Lower lobe of right lung (tissue), 2 donors: ENCODE data around the gene MEMO1. TPM values are rescaled to one million over a fixed set of nuclear protein-coding genes. Genes with fewer than 3 reads are reported as not detected.
"Not testable (repeated sequence)": the region's sequence is repeated elsewhere in the genome, so short reads cannot be mapped to it uniquely, and the experiment has no call there.

Experiments
- ATAC-seq, 2 donors: fragments of 200-7000 bp; cut with Tn5 transposase; one replicate each; pipeline ENCODE4 v1.9.1; 2020 to 2022; ENCODE audit warnings: mild to moderate bottlenecking in 2 of 2, moderate library complexity in 2 of 2
- DNase-seq: peaks from one replicate; pipeline ENCODE4 v3.0.0-alpha.2; 2020
- H3K27ac ChIP-seq: fragments of 200-600 bp; one replicate; pipeline ENCODE4 v1.8.0; 2022
- H3K27me3 ChIP-seq: fragments of 200-600 bp; one replicate; pipeline ENCODE4 v1.8.0; 2022; ENCODE audit warnings: low read depth
- H3K36me3 ChIP-seq: fragments of 200-600 bp; one replicate; pipeline ENCODE4 v1.8.0; 2022; ENCODE audit warnings: mild to moderate bottlenecking
- H3K4me1 ChIP-seq: fragments of 200-600 bp; one replicate; pipeline ENCODE4 v1.8.0; 2022
- H3K4me3 ChIP-seq: fragments of 200-600 bp; one replicate; pipeline ENCODE4 v1.8.0; 2022; ENCODE audit warnings: mild to moderate bottlenecking
- H3K9me3 ChIP-seq: fragments of 200-600 bp; one replicate; pipeline ENCODE4 v1.8.0; 2022
- intact Hi-C: fragments of 100-400 bp; cut with DNase I; formaldehyde crosslinking; loops from one replicate; pipeline ENCODE4 v1.11.0; 2022
- total RNA-seq: library from RNA; stranded (reverse); fragmentation: NEBNext Ultra II Directional; extraction: Animal tissue kit (Norgen Biotek cat#: 25700); gene quantifications from one replicate; pipeline ENCODE4 v1.2.1, GENCODE V29; 2021
- TF ChIP-seq, protein P1 (sequence below): fragments of 200-600 bp; IDR thresholded peaks from one replicate; pipeline ENCODE4 v1.8.0; 2022; ENCODE audit warnings: antibody characterized with exemption, mild to moderate bottlenecking
- donor health status: DM: no; HTN: yes; CAD: no; lungs with severe emphysema.

The MEMO1 gene
- total RNA-seq, 1 donor from 2014 or later = 35.7 TPM

DNA sequence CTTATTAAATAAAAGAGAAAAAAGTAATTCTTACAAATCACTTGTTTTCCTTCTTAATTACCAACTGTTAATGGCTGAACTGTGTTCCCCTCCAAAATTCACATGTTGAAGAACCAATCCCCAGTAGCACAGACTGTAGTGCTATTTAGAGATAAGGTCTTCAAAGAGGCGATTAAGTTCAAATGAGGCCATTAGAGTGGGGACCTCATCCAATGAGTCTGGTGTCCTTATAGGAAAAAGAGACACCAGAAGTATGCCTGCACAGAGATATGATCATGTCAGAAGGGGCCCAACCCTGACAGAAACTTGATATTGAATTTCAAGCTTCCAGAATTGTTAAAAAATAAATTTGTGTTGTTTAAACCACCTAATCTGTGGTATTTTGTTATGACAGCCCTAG is 89.8 kb downstream of the MEMO1 start:
- DNase-seq = no peak
- H3K27ac ChIP-seq = no peak overlapping the region
- TF ChIP-seq, protein P1, sequence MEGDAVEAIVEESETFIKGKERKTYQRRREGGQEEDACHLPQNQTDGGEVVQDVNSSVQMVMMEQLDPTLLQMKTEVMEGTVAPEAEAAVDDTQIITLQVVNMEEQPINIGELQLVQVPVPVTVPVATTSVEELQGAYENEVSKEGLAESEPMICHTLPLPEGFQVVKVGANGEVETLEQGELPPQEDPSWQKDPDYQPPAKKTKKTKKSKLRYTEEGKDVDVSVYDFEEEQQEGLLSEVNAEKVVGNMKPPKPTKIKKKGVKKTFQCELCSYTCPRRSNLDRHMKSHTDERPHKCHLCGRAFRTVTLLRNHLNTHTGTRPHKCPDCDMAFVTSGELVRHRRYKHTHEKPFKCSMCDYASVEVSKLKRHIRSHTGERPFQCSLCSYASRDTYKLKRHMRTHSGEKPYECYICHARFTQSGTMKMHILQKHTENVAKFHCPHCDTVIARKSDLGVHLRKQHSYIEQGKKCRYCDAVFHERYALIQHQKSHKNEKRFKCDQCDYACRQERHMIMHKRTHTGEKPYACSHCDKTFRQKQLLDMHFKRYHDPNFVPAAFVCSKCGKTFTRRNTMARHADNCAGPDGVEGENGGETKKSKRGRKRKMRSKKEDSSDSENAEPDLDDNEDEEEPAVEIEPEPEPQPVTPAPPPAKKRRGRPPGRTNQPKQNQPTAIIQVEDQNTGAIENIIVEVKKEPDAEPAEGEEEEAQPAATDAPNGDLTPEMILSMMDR = no peak

DNA sequence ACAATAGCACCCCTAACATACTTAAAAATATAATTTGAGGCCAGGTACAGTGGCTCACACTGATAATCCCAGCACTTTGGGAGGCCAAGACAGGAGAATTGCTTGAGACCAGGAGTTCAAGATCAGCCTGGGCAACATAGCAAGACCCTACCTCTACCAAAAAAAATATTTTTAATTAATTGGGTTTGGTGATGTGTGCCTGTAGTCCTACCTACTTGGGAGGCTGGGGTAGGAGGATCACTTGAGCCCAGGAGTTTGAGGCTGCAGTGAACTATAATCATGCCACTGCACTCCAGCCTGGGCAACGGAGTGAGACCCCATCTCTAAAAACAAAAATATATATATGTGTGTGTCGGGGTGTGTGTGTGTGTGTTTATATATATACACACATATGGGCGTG is 91.3 kb downstream of the MEMO1 start:
- Histone ChIP-seq H3K4me1 (no peaks in the 10 kb centered on the region), H3K4me3 (no peak overlapping the region), H3K27me3 (no peaks in the 10 kb centered on the region), H3K9me3 (no peaks in the 10 kb centered on the region), H3K36me3 (peaks cover 15% of the 10 kb centered on the region), H3K27ac (no peak overlapping the region)
- intact Hi-C loops = no loop called here
- TF ChIP-seq, protein P1 = no peak
- ATAC-seq (no peak), DNase-seq (no peak)

More for the DNA sequence above, 89.8 kb downstream of the MEMO1 start:
- no peaks in the 10 kb centered on the region for H3K4me1 ChIP-seq
- intact Hi-C loops = no loop called here
- H3K4me3 ChIP-seq = no peak overlapping the region
- no peaks in the 10 kb centered on the region for H3K27me3 ChIP-seq
- no peaks in the 10 kb centered on the region for H3K9me3 ChIP-seq
- no peak for ATAC-seq
- peaks cover 20% of the 10 kb centered on the region for H3K36me3 ChIP-seq

DNA sequence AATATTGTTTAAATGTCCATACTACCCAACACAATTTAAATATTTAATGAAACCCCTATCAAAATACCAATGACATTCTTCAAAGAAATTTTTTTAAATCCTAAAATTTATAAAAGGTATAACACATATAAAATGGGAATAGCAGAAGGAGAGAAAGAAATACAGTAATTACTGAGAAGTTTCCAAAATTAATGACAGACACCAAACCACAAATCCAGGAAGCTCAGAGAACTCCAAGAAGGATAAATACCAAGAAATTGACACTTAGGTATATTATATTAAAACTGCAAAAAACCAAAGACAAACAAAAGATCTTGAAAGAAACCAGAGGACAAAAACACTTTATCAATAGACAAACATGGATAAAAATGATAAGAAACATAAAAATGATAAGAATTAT is 101.1 kb downstream of the MEMO1 start:
- TF ChIP-seq, protein P1 = no peak
- intact Hi-C loops = no loop called here
- no peak for DNase-seq
- H3K36me3 ChIP-seq = peaks cover 5% of the 10 kb centered on the region
- H3K4me1 ChIP-seq = no peaks in the 10 kb centered on the region
- ATAC-seq = no peak
- no peaks in the 10 kb centered on the region for H3K9me3 ChIP-seq
- H3K4me3 ChIP-seq = no peak overlapping the region
- no peak overlapping the region for H3K27ac ChIP-seq
- H3K27me3 ChIP-seq = no peaks in the 10 kb centered on the region

DNA sequence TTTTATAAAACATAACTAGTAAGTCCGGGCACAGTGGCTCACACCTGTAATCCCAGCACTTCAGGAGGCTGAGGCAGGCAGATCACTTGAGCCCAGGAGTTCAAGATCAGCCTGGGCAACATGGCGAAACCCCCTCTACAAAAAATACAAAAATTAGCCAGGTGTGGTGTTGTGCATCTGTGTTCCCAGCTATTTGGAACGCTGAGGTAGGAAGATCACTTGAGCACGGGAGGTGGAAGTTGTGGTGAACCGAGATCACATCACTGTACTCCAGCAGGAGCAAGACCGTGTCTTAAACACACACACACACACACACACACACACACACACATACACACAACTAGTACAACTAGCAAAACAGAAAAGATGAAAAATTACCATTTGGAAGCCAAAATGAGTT is 103.3 kb downstream of the MEMO1 start:
- H3K4me1 ChIP-seq, intact Hi-C loops, ATAC-seq, H3K4me3 ChIP-seq, H3K9me3 ChIP-seq, H3K27me3 ChIP-seq, DNase-seq, H3K27ac ChIP-seq, H3K36me3 ChIP-seq: not testable (repeated sequence)

DNA sequence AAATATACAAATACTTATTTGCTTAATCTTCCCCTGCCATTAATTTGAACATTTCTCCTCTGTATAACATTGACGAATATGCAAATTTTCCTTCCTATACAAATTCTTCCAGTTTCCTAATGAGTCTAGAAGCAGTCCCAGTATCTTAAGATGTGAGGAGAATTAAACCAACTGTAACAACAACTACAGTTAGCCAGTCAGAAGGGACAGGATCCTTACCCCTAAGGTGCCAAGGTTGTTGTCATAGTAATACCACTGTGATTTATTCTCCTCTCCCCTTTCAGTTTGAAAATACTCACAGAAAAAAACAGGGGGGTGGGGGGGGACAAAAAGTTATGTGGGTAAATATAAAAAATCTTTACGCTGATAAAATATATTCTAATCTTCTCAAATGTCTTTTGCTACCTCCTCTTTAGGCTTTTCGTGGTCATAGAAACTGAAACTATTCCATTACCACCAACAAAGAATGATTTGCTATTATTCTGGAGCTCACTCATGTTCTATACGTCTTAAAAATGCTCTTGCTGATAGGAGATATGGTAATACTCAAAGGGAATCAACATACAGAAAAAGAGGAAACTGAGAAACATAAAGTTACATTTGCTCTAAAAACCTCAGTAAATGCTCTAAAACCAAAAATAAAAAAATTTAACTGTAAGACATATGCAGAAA is 107.6 kb downstream of the MEMO1 start:
- Histone ChIP-seq H3K4me3 (no peak overlapping the region), H3K27ac (no peak overlapping the region), H3K36me3 (peaks cover 15% of the 10 kb centered on the region), H3K4me1 (no peaks in the 10 kb centered on the region), H3K27me3 (no peaks in the 10 kb centered on the region), H3K9me3 (no peaks in the 10 kb centered on the region)
- intact Hi-C loops = no loop called here
- DNase-seq (no peak), ATAC-seq (no peak)
- TF ChIP-seq, protein P1 = no peak

DNA sequence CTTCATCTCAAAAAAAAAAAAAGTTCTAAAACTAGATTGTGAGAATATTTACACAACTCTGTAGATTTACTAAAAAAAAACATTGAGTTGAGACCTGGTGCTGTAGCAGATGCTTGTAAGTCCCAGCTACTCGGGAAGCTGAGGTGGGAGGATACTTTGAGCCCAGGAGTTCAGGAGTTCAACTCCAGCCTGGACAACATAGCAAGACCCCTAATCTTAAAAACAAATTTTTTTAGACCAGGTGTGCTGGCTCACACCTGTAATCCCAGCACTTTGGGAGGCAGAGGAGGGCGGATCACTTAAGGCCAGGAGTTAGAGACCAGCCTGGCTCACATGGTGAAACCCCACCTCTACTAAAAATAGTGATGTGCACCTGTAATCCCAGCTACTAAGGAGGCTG is 108.9 kb downstream of the MEMO1 start:
- no peak overlapping the region for H3K27ac ChIP-seq
- no peaks in the 10 kb centered on the region for H3K27me3 ChIP-seq
- no peak for ATAC-seq
- H3K4me1 ChIP-seq = no peaks in the 10 kb centered on the region
- TF ChIP-seq, protein P1 = no peak
- H3K36me3 ChIP-seq = peaks cover 17% of the 10 kb centered on the region
- intact Hi-C loops = no loop called here
- H3K4me3 ChIP-seq = no peak overlapping the region
- H3K9me3 ChIP-seq = peaks cover 13% of the 10 kb centered on the region
- DNase-seq = no peak

DNA sequence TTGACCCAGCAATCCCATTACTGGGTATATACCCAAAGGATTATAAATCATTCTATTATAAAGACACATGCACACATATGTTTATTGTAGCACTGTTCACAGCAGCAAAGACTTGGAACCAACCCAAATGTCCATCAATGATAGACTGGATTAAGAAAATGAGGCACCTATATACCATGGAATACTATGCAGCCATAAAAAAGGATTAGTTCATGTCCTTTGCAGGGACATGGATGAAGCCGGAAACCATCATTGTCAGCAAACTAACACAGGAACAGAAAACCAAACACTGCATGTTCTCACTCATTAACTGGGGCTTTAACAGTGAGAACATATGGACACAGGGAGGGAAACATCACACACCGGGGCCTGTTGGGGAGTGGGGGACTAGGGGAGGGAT is 110.7 kb downstream of the MEMO1 start:
- H3K27ac ChIP-seq, H3K4me1 ChIP-seq, H3K4me3 ChIP-seq, DNase-seq, H3K27me3 ChIP-seq, intact Hi-C loops, ATAC-seq: not testable (repeated sequence)
- Histone ChIP-seq H3K9me3 (peaks cover 14% of the 10 kb centered on the region), H3K36me3 (peaks cover 17% of the 10 kb centered on the region)

DNA sequence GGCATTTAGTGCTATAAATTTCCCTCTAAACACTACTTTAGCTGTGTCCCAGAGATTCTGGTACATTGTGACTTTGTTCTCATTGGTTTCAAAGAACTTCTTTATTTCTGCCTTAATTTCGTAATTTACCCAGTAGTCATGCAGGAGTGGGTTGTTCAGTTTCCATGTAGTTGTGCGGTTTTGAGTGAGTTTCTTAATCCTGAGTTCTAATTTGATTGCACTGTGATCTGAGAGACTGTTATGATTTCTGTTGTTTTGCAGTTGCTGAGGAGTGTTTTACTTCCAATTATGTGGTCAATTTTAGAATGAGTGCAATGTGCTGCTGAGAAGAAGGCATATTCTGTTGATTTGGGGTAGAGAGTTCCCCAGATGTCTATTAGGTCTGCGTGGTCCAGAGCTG is 112.5 kb downstream of the MEMO1 start:
- DNase-seq, ATAC-seq, H3K4me1 ChIP-seq, H3K27me3 ChIP-seq, intact Hi-C loops, H3K27ac ChIP-seq, H3K4me3 ChIP-seq: not testable (repeated sequence)
- Histone ChIP-seq H3K9me3 (peaks cover 14% of the 10 kb centered on the region), H3K36me3 (peaks cover 17% of the 10 kb centered on the region)

DNA sequence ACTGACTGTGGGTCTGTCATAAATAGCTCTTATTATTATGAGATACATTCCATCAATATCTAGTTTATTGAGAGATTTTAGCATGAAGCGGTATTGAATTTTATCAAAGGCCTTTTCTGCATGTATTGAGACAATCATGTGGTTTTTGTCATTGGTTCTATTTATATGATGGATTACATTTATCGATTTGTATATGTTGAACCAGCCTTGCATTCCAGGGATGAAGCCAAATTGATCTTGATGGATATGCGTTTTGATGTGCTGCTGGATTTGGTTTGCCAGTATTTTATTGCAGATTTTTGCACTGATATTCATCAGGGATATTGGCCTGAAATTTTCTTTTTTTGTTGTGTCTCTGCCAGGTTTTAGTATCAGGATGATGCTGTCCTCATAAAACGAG is 113.5 kb downstream of the MEMO1 start:
- H3K27ac ChIP-seq = not testable (repeated sequence)

More for the DNA sequence above, 113.5 kb downstream of the MEMO1 start:
- H3K4me1 ChIP-seq, intact Hi-C loops, H3K27me3 ChIP-seq, H3K4me3 ChIP-seq, DNase-seq, ATAC-seq: not testable (repeated sequence)
- H3K9me3 ChIP-seq = peaks cover 14% of the 10 kb centered on the region
- H3K36me3 ChIP-seq = peaks cover 17% of the 10 kb centered on the region
